NB4 (cell line): Measurements from ENCODE around the gene CACNA1B.

ENCODE experiments used
- CTCF ChIP-seq: IDR thresholded peaks from one replicate; pipeline ENCODE4 v1.5.1; 2012; ENCODE audit warnings: low read depth, low read length
- TF ChIP-seq, protein P1 (sequence below): IDR thresholded peaks from 2 replicates; pipeline ENCODE4 v1.6.1; 2011; ENCODE audit warnings: low read depth, low read length

GRCh38 chr9:138077126-138077525 lies 199.5 kb downstream of the CACNA1B start:
- TF ChIP-seq, protein P1, sequence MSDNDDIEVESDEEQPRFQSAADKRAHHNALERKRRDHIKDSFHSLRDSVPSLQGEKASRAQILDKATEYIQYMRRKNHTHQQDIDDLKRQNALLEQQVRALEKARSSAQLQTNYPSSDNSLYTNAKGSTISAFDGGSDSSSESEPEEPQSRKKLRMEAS = no peak
- TF ChIP-seq CTCF = no peak
